NCI-H526 (cell line): ENCODE measurements around the gene AP2B1.
"Not testable (repeated sequence)": the region's sequence is repeated elsewhere in the genome, so short reads cannot be mapped to it uniquely, and the experiment has no call there.

Source experiments
- DNase-seq, 2 experiments: peaks; one replicate each; lab custom pipeline; 2025; lab: John Stamatoyannopoulos, UW

AP2B1 gene

DNA sequence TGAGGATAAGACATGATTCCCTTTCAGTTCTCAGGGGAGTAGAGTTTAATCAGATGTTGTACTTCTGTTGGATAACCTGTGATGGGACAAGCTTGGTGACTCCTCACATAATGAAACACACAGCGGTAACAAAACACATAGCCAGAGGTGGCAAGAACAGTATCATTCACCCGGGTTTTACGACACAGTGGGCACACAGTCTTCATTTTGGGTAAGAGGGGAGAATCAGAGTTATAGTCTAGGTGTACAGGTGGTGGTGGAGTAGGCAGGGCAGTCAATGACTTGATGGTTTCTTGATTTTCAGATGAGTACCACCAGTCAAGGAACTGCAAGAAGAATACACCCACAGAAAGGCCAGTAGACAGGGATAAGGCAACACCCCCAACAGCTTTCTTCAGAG lies 11.4 kb upstream of the AP2B1 start:
- no peak for DNase-seq

DNA sequence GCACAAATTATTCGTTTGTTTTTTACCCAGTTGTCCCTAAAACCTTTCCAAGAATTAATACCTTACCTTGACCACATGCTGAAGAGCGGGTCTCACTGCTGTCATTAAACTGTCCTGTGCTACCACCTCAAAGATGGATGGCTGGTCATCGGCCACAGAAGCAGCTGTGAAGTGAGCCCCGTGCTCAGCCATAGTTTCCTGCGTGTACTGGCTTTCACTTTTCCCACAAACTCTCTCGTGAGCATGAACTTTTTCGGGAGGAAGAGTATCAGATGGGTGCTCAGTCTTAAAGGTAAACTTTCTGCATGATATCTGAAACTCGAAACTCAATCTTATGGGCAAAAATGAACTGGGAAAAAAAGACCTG lies 9.3 kb upstream of the AP2B1 start:
- no peak for DNase-seq

DNA sequence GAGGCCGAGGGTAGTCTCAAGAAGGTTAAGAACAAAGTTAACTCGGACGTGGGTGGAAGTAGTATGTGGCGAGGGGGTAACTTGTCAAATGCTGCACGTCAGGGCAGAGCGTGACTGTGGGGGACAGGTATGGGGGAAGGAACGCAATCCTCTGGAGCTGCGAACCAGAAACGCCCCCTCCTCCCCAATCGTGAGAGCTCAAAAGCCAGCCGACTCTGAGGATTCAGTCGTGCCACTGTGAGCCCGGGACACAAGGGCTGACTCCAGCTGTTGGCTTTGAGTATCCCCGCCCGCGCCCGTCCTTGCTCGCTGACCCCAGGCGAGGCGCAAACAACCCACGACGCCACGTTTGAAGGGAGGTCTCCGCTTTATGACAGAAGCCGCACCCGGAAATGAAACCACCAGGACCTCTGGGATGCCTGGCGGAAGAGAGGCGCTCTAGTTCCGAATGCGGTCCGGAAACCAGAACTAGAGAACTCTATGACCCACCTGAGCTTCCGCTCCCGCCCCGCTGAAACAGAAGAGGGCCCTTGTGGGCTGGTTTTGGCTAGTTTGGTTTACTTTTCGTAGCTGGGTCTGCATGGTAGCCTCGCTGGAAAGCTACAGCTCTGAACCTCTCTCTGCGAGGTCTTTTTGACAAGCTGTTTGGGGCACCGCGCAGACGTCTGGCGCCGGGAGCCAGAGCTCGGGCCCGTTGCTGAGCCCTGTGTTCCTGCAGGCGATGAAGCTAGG lies 8.8 kb upstream of the AP2B1 start, which contains the start of gene PEX12:
TSS of gene PEX12 (minus strand) at position 375 of the 732 bp plus-strand sequence. CDS start 550 bp downstream, outside the sequence.
- peak; percentile 93 to 95 for DNase-seq

DNA sequence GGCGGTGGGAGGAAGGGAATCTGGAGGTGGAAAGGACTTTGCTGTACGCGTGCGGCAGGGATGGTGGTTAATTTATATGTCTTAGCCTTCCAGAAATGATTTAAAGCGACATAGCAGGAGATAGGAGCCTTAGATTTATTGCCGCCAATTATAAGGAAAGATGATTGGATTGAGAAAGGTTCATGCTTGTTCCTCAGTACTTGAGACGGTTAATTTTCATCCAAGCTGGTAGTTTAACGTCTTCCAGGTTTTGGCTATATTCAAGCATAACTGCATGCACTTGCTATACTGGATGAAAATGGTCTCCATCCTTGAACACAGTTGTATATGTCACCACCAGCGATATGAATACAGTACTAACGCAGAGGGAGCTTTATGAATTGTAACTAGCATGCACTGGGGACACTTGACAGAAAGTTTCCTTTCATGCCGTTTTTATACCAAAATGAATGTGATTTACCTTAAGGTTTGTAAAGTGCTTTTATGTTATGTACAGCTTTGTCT lies 8.1 kb upstream of the AP2B1 start:
- DNase-seq, result no peak

GRCh38 chr17:35584061-35584460 lies 3.1 kb upstream of the AP2B1 start:
- no peak for DNase-seq

DNA sequence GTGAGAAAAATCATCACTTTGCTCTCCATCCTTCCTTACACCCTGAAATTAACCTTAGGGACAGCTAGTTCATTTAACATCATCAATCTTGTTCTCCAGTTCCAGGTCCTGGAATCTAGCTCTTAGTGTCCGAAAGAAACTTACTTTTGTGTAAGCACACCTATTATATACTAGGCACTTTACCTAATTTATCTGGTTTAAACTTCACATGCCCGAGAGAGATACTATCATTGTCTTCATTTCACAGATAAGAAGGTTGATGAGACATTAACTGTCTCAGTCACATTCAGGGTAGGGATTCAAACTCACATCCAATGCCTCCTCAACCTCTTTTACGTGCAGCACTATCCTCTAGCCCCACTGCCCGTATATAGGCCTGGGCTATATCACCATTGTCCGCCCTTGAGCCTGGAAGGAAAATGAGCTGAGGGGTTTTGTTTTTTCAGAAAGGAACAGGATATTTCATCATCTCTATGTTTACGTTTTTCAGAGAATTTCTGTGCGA lies 501 bp upstream of the AP2B1 start:
- DNase-seq, result no peak

DNA sequence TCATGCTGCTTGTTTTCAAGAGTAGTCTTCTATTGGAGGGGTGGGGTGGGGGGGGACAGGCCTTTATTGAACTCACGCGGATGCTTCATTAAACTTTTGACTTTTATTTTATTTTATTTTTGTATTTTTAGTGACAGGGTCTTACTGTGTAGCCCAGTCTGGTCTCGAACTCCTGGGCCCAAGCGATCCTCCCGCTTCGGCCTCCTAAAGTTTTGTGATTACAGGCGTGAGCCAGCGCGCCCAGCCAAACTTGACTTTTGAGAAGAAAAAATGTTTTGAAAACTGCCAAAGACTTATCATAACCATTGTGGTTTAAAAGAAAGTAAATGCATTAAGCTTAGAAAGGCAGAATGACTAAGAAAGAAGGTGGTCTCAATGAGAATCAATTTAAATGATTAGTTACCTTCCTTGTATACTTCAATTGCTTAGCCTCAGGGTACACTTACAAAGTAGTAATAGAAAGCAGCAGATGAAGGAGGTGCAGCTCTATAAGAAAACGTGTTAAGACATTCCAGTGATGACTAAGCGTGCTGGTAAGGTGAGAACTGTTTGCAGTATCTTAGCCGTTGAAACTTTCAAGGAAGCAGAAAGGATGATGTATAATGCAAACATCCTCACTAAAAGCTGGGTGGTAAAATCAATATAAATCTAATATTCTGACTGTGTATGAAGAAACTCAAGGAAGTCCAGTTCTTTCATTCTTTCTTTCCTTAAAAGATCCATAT lies 1.2 kb downstream of the AP2B1 start:
- peak in 1 of 2 experiments; percentile 7 for DNase-seq

- no peak for DNase-seq
Measured at GRCh38 chr17:35596072-35596471, 8.9 kb downstream of the AP2B1 start.

- no peak for DNase-seq
Measured at GRCh38 chr17:35596530-35597233, 9.6 kb downstream of the AP2B1 start.

DNA sequence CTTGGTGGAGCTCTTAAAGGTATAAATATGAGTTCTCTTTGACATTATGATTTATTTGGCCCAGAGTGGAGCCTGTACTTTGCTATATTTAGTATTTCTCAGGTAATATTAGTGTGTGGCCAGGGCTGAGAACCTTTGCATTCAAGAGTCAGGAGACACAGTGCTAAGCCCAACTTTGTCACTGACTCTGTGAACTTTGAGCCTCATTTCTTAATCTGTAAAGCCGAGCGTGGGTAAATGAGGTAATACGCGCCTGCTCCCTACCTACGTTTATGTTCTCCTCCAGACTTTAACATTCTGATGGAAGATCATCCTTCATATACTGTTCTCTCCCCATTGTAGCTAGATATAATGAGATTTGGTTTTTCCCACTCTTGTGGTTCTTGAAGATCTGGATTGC lies 10.5 kb downstream of the AP2B1 start:
- DNase-seq, result no peak

DNA sequence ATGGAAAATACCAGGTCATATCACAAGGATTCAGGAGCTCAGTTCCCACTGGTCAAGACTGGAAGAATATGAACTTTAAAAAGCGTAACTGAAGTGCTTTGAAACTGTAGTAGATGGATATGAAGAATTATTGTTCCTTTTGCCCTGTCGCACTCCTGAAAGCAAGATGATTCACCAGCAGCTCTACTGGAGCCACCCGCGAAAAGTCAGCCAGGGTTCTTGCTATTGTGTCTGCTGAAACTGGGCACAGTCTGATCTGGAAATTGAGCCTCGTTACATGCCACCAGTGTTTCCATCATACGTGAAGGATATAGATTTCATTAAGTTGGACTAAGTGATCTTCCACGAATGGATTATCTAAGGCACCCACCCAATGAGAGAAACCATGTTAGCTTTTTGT lies 16.6 kb downstream of the AP2B1 start:
- DNase-seq, result no peak

GRCh38 chr17:35605678-35606077 lies 18.6 kb downstream of the AP2B1 start:
- peak; percentile 12 to 62 for DNase-seq

DNA sequence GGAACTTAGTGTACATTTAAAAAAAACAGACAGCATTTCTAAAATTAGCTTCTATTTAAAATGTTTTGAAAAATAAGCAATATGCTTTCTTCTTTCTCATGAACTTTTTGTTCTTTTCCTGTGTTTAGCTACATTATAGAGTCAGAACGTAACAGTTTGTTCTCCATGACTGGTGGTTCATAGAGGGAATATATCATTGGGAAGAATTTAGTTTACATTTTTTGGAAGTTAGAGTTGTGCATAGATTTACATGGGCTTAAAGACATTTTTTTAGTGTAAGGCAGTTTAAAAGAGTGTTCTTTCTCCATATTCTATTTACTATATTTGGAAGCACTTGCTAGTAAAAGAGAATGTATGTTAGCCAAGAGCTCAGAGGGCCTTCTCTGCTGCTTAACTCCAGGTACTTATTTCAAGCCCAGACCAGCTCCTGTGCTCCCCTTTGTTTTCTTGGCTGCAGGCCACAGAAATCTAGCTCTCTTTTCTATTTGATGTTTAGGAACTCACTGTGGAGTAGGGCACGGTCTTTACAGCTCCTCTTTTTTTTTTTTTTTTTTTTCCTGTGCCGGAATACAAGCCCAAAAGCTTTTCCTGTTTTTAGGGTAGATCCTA lies 20.2 kb downstream of the AP2B1 start:
- no peak for DNase-seq

DNA sequence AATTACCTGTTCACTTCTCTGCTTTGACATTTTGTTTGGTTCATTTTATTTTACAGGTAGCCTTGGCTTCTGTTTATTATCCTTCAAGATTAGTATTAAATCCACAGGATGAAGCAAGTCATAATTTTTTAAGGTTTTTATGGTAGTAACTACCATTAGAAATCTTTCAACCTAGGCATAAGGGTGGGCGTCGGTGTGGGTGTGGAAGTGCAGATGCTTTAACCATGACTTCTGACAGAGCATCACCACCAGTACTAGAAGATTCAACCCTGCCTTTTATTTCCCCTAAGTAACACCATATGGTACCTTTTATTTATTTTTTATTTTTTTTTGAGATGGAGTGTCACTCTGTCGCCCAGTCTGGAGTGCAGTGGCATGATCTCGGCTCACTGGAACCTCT lies 22.7 kb downstream of the AP2B1 start:
- no peak for DNase-seq

- not testable (repeated sequence) for DNase-seq
Measured at GRCh38 chr17:35610746-35611145, 23.6 kb downstream of the AP2B1 start.

DNA sequence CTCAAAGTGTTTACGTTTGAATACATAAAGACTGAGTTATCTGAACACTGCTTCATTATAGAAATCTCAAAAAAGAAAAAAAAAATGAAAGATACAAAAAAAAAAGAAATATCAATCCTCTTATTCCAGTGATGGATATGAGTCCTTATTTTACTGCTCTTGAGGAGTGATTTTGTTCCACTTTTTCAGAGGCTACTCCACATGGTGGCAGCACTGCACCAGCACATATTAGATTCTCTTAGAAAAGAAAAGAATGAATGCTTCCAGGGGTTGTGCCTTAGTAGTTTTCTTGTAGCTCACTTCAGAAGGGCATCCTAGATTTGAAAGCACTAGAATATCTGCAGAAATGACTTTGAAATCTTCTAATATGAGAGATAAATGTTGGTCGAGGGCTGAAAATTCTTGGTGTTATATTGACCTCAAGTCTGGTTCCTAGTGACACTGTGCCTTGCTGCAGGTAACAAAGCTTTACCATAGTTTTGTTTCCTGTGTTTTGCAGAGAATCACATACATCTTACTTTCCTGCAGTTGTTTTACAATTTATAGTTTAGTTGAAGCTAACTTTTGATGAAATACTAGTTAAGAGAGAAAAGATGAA lies 25.9 kb downstream of the AP2B1 start:
- peak in 1 of 2 experiments; percentile 58 for DNase-seq

DNA sequence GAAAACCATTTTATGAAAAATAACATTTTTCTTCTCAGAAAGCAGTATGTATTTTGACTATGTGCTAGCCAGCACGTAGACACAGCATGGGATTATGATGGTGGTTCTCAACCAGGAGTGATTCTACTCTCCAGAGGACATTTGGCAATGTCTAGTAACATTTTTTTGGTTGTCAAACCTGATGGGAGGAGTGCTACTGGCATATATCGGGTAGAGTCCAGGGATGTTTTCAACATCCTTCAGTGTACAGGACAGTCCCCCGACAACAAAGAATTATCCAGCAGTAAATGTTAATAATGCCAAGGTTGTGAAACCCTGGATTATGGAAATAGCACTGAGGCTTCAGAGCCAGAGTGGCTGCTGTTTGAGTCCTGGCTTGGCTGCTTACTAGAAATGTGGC lies 27.7 kb downstream of the AP2B1 start:
- DNase-seq, result no peak

DNA sequence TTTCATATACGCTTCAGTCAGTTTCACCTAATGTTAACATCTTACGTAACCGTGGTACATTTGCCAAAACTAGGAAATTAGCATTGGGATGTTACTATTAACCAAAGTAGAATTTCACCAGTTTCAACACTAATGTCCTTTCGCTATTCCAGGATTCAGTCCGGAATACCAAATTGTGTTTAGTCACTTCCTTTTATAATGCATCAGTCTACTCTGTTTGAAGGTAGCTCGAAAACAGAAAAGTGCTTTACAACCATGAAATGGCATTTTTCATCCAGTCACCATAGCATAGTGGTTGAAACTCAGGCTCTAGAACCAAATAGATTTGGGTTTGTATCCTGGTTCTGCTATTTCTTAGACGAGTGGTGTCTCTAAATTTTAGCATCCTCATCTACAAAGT lies 29.4 kb downstream of the AP2B1 start:
- no peak for DNase-seq

DNA sequence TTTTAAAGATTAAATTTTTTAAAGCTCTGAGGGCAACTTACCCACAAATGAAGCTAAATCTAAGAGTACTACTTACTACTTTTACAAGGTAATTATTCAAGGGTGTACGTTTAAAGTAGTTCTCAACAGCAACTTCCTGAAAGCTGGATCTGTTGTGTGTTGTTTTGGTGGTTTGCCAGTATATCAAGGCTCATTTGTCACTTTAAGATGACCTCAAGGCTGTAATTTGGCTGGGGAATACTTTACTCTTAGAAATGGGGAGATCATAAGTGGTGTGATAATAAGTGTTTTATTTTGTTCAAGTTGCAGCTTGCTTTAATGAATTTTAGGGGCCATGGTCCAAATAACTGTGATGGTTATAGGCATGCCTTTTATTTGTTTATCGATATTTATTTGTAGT lies 30.4 kb downstream of the AP2B1 start:
- no peak for DNase-seq

DNA sequence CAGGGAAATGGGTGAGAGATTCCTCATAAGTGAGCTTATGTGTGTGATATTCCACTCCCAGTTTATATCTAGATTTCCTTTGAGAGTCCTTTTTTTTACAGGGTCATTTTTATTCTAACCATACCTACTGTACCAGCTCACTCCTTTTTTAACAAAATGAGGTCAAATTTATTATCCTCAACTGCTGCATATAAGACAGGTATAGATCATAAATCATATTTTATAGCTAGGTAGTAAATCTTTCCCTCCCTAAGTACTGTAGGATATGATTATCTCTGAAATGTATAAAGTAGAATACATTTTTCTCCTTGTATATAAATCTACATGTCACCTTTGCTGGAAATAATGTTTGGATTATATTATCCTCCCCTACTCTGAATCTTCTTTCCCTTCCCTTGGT lies 31.5 kb downstream of the AP2B1 start:
- no peak for DNase-seq

DNA sequence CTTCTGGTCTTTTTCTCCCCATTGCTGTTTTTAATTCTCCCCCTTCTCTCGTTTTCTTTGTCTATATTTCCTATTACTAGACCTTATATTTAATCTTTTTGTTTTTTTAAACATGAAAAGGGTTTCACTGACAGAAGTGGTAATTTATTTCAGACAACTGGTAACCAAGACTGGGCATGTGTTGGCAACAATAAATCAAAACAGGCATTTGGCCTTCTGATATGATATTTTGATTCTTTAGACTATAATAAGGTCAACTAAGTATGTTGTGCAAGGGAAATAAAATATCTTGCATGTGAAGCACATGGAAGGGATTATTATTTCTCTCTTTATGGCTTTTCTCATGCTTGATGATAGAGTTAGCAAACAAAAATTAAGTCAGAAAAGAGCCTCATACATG lies 34.6 kb downstream of the AP2B1 start:
- DNase-seq, result no peak

DNA sequence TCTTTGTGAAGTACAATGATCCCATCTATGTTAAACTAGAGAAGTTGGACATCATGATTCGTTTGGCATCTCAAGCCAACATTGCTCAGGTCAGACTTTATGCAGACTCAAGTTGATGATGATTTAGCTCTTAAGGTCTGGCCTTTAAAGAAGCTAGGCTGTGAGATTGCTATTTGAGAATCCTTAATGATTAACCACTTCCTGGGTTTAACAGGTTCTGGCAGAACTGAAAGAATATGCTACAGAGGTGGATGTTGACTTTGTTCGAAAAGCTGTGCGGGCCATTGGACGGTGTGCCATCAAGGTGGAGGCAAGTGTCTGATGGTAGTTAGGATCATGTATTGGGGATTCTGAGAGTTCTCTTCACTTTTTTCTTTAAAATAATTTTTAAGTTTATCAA lies 40.3 kb downstream of the AP2B1 start:
- DNase-seq, result no peak
